DMS53 treated with DMSO at 0.1 percent for 48 hours (cell line): ENCODE results near the gene PPL.

ENCODE experiments used
- DNase-seq: peaks from one replicate; lab custom pipeline; 2025; ENCODE audit not compliant: unreplicated experiment; lab: John Stamatoyannopoulos, UW

Gene PPL

GRCh38 chr16:4891097-4891885 lies 45.7 kb downstream of the PPL start:
- no peak for DNase-seq

- DNase-seq: no peak
These were observed 46.3 kb downstream of the PPL start for GRCh38 chr16:4890686-4891085.

DNA sequence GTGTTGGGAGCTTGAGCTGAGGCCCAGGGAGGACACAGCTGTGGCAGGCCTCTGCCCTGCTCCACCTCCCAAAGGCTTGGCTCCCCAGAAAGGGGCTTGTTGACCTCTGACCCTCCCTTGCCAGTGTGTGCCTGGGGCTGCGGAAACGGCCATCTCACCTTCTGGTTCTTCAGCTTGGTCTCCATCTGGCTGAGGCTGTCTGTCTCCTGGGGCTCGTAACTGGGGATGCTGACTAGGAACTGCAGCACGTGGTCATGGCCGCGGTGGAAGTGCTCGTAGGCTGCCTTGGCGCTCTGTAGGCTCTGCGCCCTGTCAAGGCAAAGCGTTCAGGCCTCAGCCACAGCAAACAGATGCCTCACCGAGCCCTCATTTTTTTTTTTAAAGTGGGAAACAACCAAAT lies 46.9 kb downstream of the PPL start:
- no peak for DNase-seq

DNA sequence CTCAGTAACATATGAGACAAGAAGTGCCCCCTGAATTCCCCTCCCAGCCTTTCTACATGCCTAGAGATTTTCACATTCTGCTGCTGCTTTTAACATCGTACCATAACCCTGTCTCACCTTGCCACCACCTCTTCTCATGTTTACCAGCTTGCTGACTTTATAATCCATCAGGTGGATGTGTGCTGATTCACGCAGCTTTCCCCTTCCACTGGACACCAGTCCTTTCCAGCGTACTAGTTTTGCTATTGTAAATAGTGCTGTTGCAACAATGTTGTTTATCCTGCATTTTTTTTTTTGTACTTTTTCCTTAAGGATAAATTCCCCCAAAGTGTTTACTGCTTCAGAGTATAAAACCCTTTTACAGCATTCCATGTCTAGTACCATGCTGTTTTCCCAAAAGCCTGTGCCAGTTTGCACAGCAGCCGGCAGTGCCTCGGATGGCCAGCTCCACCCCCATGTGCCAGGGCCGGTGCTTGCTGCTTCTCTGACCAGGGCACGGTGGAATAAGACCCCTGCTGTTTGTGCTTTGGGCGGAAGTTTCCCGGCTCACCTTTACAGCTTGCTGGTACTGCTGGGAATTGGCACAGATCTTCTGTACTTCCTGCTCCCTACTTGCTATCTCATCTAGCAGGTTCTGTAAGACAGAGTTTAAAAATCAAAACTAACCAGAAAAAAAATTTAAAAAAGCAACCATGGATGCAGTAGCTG lies 48.4 kb downstream of the PPL start:
- DNase-seq: no peak

DNA sequence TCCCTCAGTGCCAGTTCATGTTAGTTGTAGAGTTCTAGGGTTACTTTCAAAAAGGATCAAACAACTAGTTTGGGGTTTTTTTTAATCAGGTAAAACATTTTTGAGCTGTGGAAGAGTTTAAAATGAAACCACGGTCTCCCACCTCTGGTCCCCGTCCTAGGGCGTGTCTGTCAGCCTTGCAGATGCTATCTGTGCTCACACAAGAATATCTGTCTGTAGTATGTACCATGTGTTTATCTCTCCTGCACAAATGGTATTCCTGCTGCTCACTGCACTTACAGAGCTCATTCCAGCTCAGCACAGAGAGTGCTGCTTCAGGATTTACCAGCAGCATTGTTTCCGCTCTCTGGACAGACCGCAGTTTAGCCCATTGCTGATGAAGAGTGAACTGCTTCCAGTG lies 50.8 kb downstream of the PPL start:
- DNase-seq: no peak

DNA sequence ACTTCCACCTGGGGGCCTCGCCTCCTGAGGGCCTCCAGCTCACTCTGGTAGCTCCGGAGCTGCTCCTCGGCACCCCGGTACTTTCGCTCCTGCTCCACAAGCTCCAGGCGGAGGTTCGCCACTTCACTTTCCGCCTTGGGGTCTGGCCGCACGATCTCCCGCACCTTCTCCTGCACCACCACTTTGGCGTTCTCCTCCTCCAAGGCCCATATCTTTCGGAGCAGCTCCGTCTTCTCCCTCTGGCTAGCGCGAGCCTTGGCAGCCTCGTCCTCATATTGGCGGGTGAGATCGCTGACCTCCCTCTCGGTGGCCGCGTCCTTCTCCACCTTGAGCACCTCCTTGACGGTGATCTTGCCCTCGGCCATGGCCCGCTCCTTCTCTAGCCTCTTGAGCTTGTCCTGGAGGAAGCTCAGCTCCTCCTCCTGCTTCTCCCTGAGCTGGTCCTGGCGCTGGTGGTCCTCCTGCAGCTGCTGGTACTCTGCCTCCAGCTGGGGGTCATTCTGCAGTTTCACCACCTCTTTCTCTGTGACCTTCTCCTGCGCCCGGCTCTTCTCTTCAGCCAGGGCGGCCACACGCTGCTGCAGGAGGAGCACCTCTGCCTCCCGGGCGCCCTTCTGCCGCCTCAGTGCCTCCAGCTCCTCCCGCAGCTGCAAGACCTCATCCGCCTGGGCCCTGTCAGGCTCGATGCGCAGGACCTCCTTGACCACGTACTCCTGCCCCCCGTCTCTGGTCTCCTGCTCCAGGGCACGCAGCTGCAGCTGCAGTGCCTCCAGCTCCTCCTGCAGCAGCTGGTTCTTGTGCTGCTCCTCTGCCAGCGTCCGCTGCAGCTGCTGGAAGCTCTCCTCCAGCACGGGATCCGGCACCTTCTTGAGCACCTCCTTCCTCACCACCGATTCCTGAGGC lies 51.7 kb downstream of the PPL start:
- no peak for DNase-seq

- no peak for DNase-seq
These were observed 52.7 kb downstream of the PPL start for GRCh38 chr16:4884209-4884608.

DNA sequence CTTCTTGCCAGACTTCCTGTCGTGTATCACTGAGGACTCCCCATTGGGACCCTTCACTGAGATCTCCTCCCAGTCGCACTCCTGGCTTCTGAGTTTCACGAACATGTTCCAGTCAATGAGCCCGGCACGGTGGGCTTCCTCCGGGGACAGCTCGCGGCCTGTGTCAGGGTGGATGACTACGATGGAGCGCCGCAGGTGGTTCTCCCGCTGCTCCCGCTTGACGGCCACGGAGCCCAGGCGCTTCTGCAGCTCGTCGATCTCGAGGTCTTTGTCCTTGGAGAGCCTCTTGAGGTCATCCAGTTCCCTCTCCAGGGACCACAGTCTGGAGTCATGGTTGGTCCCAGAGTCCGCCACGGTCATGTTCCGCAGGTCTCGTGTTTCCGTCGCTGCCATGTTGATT lies 53.4 kb downstream of the PPL start:
- no peak for DNase-seq

GRCh38 chr16:4882633-4883285 lies 54.2 kb downstream of the PPL start:
- peak; percentile 40 for DNase-seq

GRCh38 chr16:4882000-4882632 lies 54.8 kb downstream of the PPL start:
- peak; percentile 40 for DNase-seq

DNA sequence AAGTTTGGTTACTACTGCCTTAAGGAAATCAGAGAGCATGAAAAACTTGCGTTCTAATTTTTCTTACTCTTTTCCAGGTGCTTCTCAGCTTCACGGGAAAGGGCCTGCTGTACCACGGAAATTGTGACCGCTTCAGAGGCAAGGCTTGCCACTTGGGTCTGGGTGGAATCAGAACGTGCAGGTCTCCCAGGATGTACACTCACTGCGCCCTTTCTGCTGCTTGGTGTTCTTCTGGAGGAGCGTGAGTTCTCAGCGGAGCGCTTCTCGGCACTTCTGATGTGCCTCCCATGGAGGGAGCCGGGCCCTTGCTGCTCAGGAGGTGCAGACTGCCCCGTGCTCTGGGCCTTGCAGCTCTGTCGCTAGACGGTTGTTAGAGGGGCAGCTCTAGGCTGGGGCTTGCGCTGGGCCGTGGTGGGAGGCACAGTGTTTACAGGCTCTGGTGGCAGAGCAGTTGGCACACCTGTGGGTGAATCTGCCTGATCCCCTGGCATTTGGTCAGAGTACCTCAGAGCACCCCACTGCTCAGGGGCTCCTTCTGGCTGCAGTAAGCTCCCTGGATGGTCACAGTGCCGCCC lies 56.9 kb downstream of the PPL start:
- no peak for DNase-seq

GRCh38 chr16:4879049-4879448 lies 57.9 kb downstream of the PPL start:
- no peak for DNase-seq

GRCh38 chr16:4877380-4877685 lies 59.6 kb downstream of the PPL start:
- DNase-seq: no peak

- DNase-seq: no peak
These were observed 60.1 kb downstream of the PPL start for GRCh38 chr16:4876646-4877379.

DNA sequence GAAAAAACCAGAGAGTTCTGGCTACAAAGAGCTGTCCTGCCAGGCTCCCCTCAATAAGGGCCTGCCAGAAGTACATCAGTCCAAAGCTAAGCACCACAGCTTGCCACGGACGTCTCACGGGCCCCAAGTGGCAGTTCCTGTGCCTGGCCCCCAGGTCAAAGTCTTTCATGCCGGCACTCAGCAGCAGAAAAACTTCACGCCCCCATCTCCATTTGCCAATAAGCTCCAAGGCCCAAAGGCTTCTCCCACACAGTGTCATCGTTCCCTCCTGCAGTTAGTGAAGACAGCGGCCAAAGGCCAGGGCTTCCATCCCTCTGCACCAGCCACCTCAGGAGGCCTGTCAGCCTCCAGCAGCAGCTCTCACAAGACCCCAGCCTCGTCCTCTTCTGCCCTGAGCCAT lies 62.3 kb downstream of the PPL start:
- DNase-seq: no peak

- no peak for DNase-seq
These were observed 63.9 kb downstream of the PPL start for GRCh38 chr16:4873091-4873490.

DNA sequence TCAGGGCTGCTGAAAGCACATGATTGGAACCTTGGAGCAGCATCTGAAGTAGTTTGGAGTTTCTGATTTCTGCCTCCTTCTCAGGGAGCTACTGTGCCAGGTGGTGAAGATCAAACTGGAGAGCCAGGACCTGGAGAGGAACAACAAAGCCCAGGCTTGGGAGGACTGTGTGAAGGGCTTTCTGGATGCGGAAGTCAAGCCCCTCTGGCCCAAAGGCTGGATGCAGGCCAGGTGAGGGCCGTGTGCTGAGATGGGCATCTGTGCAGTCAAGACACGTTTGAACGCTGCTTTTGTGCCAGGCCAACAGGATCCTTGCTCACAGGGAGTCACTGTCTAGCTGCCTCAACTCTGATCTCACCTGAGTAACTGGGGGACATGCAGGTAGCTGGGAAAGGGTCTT lies 65.9 kb downstream of the PPL start:
- no peak for DNase-seq

- DNase-seq: no peak
These were observed 66.7 kb downstream of the PPL start for GRCh38 chr16:4870138-4870671.

DNA sequence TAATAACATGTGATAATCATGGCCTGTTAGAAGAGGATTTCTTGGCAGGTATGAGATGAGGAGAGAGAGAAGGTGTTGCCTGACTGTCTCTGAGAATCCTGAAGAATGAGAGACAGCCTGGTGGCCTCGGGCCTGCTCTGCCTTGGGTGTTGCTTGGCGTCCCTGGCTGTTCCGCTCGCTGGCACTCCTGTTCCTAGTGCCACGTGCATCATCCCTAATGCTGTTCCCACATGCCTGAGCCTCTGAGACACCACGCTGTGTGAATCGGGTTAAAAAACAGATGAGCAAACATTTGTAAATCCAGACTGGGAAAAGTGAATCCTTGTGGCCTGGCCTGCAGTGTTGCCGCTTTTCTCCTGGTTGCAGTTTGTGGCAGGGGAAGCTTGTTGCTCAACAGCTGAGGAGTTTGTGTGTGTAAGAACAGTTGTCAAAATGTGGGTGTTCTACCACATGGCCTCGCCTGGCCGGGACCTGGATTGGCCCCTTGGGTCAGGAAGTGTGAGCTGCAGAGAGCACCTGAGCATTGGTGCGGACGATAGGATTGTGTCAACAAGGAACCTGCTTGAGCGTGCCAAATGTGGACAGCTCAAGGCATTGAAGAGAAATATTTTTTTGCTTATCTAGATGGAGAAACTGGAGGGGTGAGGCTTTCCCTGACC lies 67.7 kb downstream of the PPL start:
- DNase-seq: no peak
